HL-60 (cell line): ENCODE results near the gene PSMB5.

Source experiments
- DNase-seq, 2 experiments: peaks; one replicate each; pipeline ENCODE4 v3.0.0-alpha.2; 2010 to 2020; ENCODE audit warnings: low read depth in 1 of 2, low spot score in 1 of 2
- H3K27ac ChIP-seq: fragments of 250-450 bp; sonication (Bioruptor Pico); replicated peaks from 2 replicates; pipeline ENCODE4 v1.5.1; 2020; ENCODE audit warnings: mild to moderate bottlenecking, moderate library complexity
- H3K27me3 ChIP-seq: fragments of 250-450 bp; sonication (Bioruptor Pico); 2 replicates; pipeline ENCODE4 v1.5.1; 2021; ENCODE audit warnings: mild to moderate bottlenecking, moderate library complexity; ENCODE audit not compliant: insufficient read depth, poor library complexity, severe bottlenecking
- H3K4me3 ChIP-seq: replicated peaks from 2 replicates; pipeline ENCODE4 v1.5.1; 2011; ENCODE audit warnings: mild to moderate bottlenecking, control low read depth, low read length; ENCODE audit not compliant: insufficient read depth
- GABPA ChIP-seq: IDR thresholded peaks from 2 replicates; pipeline ENCODE4 v1.6.1; 2012; ENCODE audit warnings: low read depth
- POLR2AphosphoS5 ChIP-seq: IDR thresholded peaks from 2 replicates; pipeline ENCODE4 v1.6.1; 2012; ENCODE audit warnings: low read depth
- REST ChIP-seq: IDR thresholded peaks from 2 replicates; pipeline ENCODE4 v1.6.1; 2012; ENCODE audit warnings: low read depth; ENCODE audit not compliant: insufficient replicate concordance
- SPI1 ChIP-seq: IDR thresholded peaks from 2 replicates; pipeline ENCODE4 v1.6.1; 2012; ENCODE audit warnings: low read depth, mild to moderate bottlenecking, borderline replicate concordance
- TF ChIP-seq, protein P1 (sequence below): IDR thresholded peaks from one replicate; pipeline ENCODE4 v1.5.1; 2011; ENCODE audit warnings: low read length, control low read depth, inconsistent platforms; ENCODE audit not compliant: insufficient read depth

The PSMB5 gene

GRCh38 chr14:22986508-22987054, 48.1 kb downstream of the PSMB5 start:
- Histone ChIP-seq H3K27me3 (peaks cover 5% of the 10 kb centered on the region), H3K4me3 (no peak overlapping the region), H3K27ac (no peak overlapping the region)
- TF ChIP-seq, protein P1, sequence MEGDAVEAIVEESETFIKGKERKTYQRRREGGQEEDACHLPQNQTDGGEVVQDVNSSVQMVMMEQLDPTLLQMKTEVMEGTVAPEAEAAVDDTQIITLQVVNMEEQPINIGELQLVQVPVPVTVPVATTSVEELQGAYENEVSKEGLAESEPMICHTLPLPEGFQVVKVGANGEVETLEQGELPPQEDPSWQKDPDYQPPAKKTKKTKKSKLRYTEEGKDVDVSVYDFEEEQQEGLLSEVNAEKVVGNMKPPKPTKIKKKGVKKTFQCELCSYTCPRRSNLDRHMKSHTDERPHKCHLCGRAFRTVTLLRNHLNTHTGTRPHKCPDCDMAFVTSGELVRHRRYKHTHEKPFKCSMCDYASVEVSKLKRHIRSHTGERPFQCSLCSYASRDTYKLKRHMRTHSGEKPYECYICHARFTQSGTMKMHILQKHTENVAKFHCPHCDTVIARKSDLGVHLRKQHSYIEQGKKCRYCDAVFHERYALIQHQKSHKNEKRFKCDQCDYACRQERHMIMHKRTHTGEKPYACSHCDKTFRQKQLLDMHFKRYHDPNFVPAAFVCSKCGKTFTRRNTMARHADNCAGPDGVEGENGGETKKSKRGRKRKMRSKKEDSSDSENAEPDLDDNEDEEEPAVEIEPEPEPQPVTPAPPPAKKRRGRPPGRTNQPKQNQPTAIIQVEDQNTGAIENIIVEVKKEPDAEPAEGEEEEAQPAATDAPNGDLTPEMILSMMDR = peak; percentile 95
- TF ChIP-seq REST = no peak
- no peak for TF ChIP-seq SPI1
- no peak for TF ChIP-seq POLR2AphosphoS5
- TF ChIP-seq GABPA = no peak
- peak; percentile 79 to 89 for DNase-seq

GRCh38 chr14:22985894-22986507, 48.7 kb downstream of the PSMB5 start:
- H3K4me3 ChIP-seq = no peak overlapping the region
- TF ChIP-seq GABPA (no peak), SPI1 (no peak), REST (no peak), POLR2AphosphoS5 (no peak)
- TF ChIP-seq, protein P1 = no peak

GRCh38 chr14:22984959-22985658, 49.6 kb downstream of the PSMB5 start:
- H3K27me3 ChIP-seq = peaks cover 11% of the 10 kb centered on the region
- H3K4me3 ChIP-seq = no peak overlapping the region
- TF ChIP-seq POLR2AphosphoS5 = no peak
- no peak for TF ChIP-seq GABPA
- no peak for TF ChIP-seq REST
- TF ChIP-seq SPI1 = no peak
- TF ChIP-seq, protein P1 = no peak
- no peak for DNase-seq
- no peak overlapping the region for H3K27ac ChIP-seq

More at GRCh38 chr14:22985894-22986507, 48.7 kb downstream of the PSMB5 start:
- Histone ChIP-seq H3K27me3 (peaks cover 11% of the 10 kb centered on the region), H3K27ac (no peak overlapping the region)
- no peak for DNase-seq
